Gastroesophageal sphincter (tissue), 4 donors: ENCODE results near the gene CPNE5. TPM values are rescaled to one million over a fixed set of nuclear protein-coding genes. Genes with fewer than 3 reads are reported as not detected.

Experiments
- ATAC-seq: fragments of 150-250 bp; one replicate; pipeline ENCODE4 v1.9.1; 2016; ENCODE audit warnings: mild to moderate bottlenecking, moderate library complexity
- H3K27ac ChIP-seq, 4 donors: fragments of 200-600 bp; sonication (generic) in 3 of 4; 1 replicate in 3 of 4; 2 replicates in 1 of 4; pipeline ENCODE4 v1.5.1; 2016 to 2019
- H3K27me3 ChIP-seq: fragments of 200-600 bp; sonication (generic); one replicate; pipeline ENCODE4 v1.5.1; 2019
- H3K36me3 ChIP-seq, 2 donors: fragments of 200-600 bp; sonication (generic); one replicate each; pipeline ENCODE4 v1.5.1; 2019; ENCODE audit warnings: control low read depth in 1 of 2
- H3K4me1 ChIP-seq, 3 donors: fragments of 200-600 bp; sonication (generic); 1 replicate in 2 of 3; 2 replicates in 1 of 3; pipeline ENCODE4 v1.5.1; 2016 to 2019; ENCODE audit warnings: control low read depth in 2 of 3
- H3K4me3 ChIP-seq, 2 donors: fragments of 200-600 bp; sonication (generic); one replicate each; pipeline ENCODE4 v1.5.1; 2019; ENCODE audit warnings: mild to moderate bottlenecking in 1 of 2, moderate library complexity in 1 of 2
- H3K9me3 ChIP-seq, 3 donors: fragments of 200-600 bp; sonication (generic); one replicate each; pipeline ENCODE4 v1.5.1; 2017 to 2019; ENCODE audit warnings: control low read depth in 2 of 3
- EP300 ChIP-seq: sonication (generic); formaldehyde crosslinking; IDR thresholded peaks from one replicate; pipeline ENCODE4 v1.6.1; 2017; ENCODE audit warnings: antibody characterized with exemption, mild to moderate bottlenecking
- POLR2A ChIP-seq, 2 donors: fragments of 450-650 bp; IDR thresholded peaks; one replicate each; pipeline ENCODE4 v1.6.1; 2017; ENCODE audit warnings: antibody characterized with exemption in 2 of 2, mild to moderate bottlenecking in 2 of 2, moderate library complexity in 1 of 2
- POLR2AphosphoS5 ChIP-seq: sonication (generic); formaldehyde crosslinking; IDR thresholded peaks from one replicate; pipeline ENCODE4 v1.6.1; 2017; ENCODE audit warnings: antibody characterized with exemption
- WGBS, 2 donors: methylation state at CpG; one replicate each; pipeline ENCODE4 v1.1.5; 2018; ENCODE audit warnings: low coverage in 1 of 2; 5-methylcytosine and 5-hydroxymethylcytosine counted together
- total RNA-seq, 4 donors: library from RNA; depleted of rRNA; stranded (reverse); fragments of >200 nt; gene quantifications; one replicate each; pipeline ENCODE4 v1.1.0, GENCODE V29; 2016
- TF ChIP-seq, protein P1 (sequence below), 4 experiments: fragments of 200-600 bp in 2 of 4; fragments of 450-650 bp in 2 of 4; sonication (generic) in 1 of 4; IDR thresholded peaks; one replicate each; pipeline ENCODE4 v1.5.1; 2017 to 2019; ENCODE audit warnings: antibody characterized with exemption in 4 of 4, mild to moderate bottlenecking in 2 of 4, moderate library complexity in 2 of 4

Gene CPNE5
- total RNA-seq, 4 donors from 2014 or later: 0.42 to 2.3 (median 1.5) TPM

DNA sequence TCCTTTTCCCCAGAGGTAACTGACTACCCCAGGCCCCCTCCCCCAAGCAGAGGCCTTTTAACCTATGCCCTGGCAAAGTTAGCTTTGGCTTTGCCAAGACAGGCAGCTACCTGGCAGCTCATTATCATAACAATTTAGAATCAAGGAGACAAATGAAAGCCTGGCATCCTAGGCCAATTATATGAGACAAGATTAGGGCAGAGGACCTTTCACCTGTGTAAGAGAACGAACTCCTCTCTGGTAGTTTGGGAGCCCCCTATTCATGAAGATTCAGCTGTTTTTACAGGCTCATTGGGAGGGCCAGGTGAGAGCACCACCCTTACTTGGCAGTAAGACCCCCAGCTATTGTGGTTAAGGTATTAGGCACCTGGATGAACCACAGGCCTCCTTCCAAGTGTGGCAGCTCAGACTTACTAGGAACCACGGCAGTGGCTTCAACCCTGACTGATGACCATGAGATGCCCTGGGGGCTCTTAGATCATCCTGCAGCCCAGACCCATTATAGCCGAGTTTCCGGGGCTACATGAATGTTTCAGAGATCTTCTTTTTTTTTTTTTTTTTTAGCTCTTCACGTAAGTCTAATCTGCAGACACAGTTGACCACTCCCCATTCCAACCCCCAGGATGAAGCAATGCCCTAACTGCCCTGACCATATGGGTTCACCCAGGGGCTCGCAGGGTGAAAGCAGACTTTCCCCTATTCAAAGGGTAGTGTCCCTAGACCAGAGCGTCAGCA, 85.4 kb downstream of the CPNE5 start:
- H3K27ac ChIP-seq: no peak overlapping the region
- H3K36me3 ChIP-seq: no peaks in the 10 kb centered on the region
- peaks cover 0 to 3% (median 0%) of the 10 kb centered on the region in 3 donors for H3K4me1 ChIP-seq
- no peaks in the 10 kb centered on the region for H3K27me3 ChIP-seq
- no peak for ATAC-seq
- no peak for TF ChIP-seq POLR2AphosphoS5
- H3K4me3 ChIP-seq: no peak overlapping the region
- WGBS, 2 donors: 60 to 90% methylated on average over 2 of the region's 7 CpGs
- H3K9me3 ChIP-seq: peaks cover 0 to 21% (median 0%) of the 10 kb centered on the region in 3 donors

DNA sequence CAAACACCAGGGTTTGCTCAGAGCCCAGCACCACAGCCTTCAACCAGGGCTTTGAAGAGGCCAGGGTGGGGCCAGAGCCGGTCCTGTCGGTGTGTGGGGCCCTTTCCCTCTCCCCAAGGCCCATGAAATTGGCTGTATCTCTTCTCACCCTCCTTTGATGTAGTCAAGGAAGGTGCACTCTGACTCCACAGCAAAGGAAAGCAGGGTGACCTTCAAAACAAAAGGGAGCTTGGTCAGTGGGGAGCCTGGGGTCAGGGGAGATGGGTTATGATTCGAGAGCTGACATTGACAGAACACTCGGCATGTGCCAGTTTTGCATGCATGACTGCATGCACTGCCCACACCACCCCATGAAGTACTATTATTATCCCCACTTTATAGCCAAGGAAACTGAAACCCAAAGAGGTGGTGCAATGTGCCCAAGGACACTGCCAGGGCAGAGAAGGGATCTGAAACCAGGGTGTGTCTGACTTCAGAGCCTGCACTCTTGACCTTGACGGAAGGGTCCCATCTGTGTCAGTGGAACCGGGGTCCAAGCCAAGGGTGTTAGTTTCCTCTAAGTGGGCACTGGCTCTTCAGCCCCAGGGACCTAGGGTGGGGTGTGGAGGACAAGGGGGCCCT, 86.2 kb downstream of the CPNE5 start:
- Histone ChIP-seq H3K4me1 (no peaks in the 10 kb centered on the region), H3K27me3 (no peaks in the 10 kb centered on the region), H3K27ac (no peak overlapping the region), H3K9me3 (peaks cover 0 to 29% (median 0%) of the 10 kb centered on the region in 3 donors), H3K4me3 (no peak overlapping the region), H3K36me3 (no peaks in the 10 kb centered on the region)
- ATAC-seq: no peak
- TF ChIP-seq POLR2A (IDR thresholded peaks at IDR 0.05): no peak
- TF ChIP-seq POLR2AphosphoS5: no peak
- no peak for TF ChIP-seq EP300
- TF ChIP-seq, protein P1, sequence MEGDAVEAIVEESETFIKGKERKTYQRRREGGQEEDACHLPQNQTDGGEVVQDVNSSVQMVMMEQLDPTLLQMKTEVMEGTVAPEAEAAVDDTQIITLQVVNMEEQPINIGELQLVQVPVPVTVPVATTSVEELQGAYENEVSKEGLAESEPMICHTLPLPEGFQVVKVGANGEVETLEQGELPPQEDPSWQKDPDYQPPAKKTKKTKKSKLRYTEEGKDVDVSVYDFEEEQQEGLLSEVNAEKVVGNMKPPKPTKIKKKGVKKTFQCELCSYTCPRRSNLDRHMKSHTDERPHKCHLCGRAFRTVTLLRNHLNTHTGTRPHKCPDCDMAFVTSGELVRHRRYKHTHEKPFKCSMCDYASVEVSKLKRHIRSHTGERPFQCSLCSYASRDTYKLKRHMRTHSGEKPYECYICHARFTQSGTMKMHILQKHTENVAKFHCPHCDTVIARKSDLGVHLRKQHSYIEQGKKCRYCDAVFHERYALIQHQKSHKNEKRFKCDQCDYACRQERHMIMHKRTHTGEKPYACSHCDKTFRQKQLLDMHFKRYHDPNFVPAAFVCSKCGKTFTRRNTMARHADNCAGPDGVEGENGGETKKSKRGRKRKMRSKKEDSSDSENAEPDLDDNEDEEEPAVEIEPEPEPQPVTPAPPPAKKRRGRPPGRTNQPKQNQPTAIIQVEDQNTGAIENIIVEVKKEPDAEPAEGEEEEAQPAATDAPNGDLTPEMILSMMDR (IDR thresholded peaks at IDR 0.05): no peak
- 88 to 94% methylated on average over 2 to 3 of the region's 6 CpGs for WGBS, 2 donors

DNA sequence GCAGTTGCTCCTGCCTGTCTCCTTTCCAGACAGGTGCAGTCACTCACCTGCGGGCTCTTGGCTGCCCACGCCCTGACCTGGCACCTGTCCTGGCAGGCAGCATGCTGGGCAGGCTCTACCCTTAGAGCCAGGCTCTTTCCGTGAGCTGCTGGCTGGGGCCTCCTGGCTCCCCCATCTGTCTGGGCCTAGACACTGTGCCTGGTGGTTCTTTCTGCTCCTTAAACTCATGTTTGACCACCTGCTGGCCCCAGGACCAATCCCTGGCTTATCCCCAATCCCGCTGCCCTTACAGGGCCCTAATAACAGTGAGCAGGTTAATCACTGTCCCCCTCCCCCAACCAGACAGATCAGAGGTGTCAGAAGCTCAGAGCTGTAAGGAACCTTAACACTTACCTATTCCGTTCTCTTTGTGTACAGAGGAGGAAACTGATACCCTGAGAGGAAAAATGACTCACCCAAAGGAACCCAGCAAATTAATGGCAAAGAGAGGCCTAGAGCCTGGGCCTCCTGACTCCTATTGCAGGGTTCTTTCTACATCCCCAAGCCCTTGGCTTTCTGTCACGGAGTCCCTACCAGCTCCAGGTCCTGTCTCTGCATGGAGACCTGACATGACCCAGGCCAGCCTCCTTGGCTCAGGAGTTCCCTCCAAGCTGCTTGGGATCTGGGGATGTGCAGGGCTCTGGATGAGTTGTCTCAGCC, 86.9 kb downstream of the CPNE5 start:
- Histone ChIP-seq H3K9me3 (peaks cover 0 to 32% (median 0%) of the 10 kb centered on the region in 3 donors), H3K4me3 (no peak overlapping the region), H3K27ac (no peak overlapping the region), H3K4me1 (no peaks in the 10 kb centered on the region), H3K36me3 (no peaks in the 10 kb centered on the region), H3K27me3 (no peaks in the 10 kb centered on the region)
- WGBS, 2 donors: 60% methylated on average over 1 of the region's 6 CpGs; no CpG with 5 or more reads in 1 of the 2 donors
- ATAC-seq: no peak
- TF ChIP-seq EP300: no peak
- TF ChIP-seq, protein P1 (IDR thresholded peaks at IDR 0.05): no peak
- no peak for TF ChIP-seq POLR2A (IDR thresholded peaks at IDR 0.05)
- no peak for TF ChIP-seq POLR2AphosphoS5

DNA sequence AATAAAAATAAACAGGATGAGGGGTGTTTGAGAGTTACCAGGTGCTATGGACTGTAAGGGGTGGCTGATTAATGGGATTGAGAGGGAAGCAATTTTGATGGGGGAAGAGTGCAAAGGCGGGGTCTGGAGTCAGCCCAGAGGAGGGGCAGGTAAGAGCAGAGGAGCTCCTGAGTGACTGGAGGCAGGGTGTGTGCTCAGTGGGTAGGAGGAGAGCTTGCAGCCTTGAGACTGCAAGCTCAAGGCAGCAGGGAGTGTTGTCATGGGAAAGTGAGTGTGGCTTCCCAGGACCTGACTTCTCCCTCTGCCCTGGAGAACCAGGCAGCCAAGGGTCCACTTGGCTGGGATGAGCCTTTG, 87.4 kb downstream of the CPNE5 start:
- peaks cover 0 to 32% (median 0%) of the 10 kb centered on the region in 3 donors for H3K9me3 ChIP-seq
- no peak for ATAC-seq
- no peaks in the 10 kb centered on the region for H3K4me1 ChIP-seq
- H3K27ac ChIP-seq: no peak overlapping the region
- no peaks in the 10 kb centered on the region for H3K27me3 ChIP-seq
- H3K36me3 ChIP-seq: no peaks in the 10 kb centered on the region
- no peak for TF ChIP-seq EP300
- no peak for TF ChIP-seq POLR2AphosphoS5
- no peak for TF ChIP-seq POLR2A (IDR thresholded peaks at IDR 0.05)
- TF ChIP-seq, protein P1 (IDR thresholded peaks at IDR 0.05): no peak
- no peak overlapping the region for H3K4me3 ChIP-seq
- WGBS, 2 donors: 17 to 83% methylated on average over 1 of the region's 1 CpG

DNA sequence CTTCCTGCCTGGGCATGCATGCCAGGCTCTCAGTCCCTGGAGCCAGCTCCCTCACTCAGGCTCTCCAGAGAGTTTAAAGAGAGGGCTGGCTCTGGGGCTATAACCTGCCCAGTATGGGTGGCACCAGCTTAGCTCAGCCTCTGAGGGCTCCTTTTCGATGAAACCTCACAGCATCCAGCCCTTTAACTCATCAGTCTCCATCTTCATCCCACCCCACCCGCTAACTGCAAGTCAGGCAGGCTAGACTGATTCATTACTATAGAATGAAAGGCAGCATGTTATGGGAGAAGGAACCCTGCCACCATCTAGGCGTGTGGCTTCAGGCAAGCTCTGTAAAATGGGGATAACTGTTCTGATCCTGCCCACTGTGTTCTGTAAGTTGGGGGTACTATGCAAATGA, 88.2 kb downstream of the CPNE5 start:
- Histone ChIP-seq H3K36me3 (no peaks in the 10 kb centered on the region), H3K27ac (no peak overlapping the region), H3K4me3 (no peak overlapping the region), H3K4me1 (no peaks in the 10 kb centered on the region), H3K27me3 (no peaks in the 10 kb centered on the region), H3K9me3 (peaks cover 0 to 32% (median 0%) of the 10 kb centered on the region in 3 donors)
- 93% methylated on average over 3 of the region's 3 CpGs; no CpG with 5 or more reads in 1 of the 2 donors for WGBS, 2 donors
- ATAC-seq: no peak
- TF ChIP-seq POLR2A (IDR thresholded peaks at IDR 0.05): no peak
